ENCODE data around the gene PCP4L1.

Gene PCP4L1

GRCh38 chr1:161330346-161330745 lies 71.8 kb downstream of the PCP4L1 start:
- DNase-seq (ENCODE audit: extremely low spot score), result no peak
- TF ChIP-seq CTCF (IDR thresholded peaks at IDR 0.05; ENCODE audit: control extremely low read depth, extremely low read depth, low read depth, missing control alignments), result no peak
- ChIA-PET POLR2A (no interaction called here), CTCF (interaction anchor here (1.4 kb wide), 1 partner anchor 39 kb away, joined by 5 read pairs; no protein-coding TSS in a partner anchor)

- no peak for TF ChIP-seq CTCF (IDR thresholded peaks at IDR 0.05; ENCODE audit: control extremely low read depth, extremely low read depth, low read depth, missing control alignments)
- ChIA-PET POLR2A (no interaction called here), CTCF (interaction anchor here (1.2 kb wide), 1 partner anchor 42 kb away, joined by 3 read pairs; no protein-coding TSS in a partner anchor)
- DNase-seq (ENCODE audit: extremely low spot score), result no peak
These were observed 74.6 kb downstream of the PCP4L1 start for GRCh38 chr1:161333166-161333565.
